Smooth muscle cell (in vitro differentiated cells): ENCODE measurements around the gene SNX24. TPM values are rescaled to one million over a fixed set of nuclear protein-coding genes. Genes with fewer than 3 reads are reported as not detected.

Experiments used
- DNase-seq: peaks from one replicate; lab custom pipeline; 2025; ENCODE audit not compliant: unreplicated experiment; lab: John Stamatoyannopoulos, UW
- H2AFZ ChIP-seq: fragments of 200-600 bp; sonication (generic); 2 replicates; pipeline ENCODE4 v1.6.0; 2016; ENCODE audit warnings: antibody characterized with exemption, low read depth, mild to moderate bottlenecking
- H3F3A ChIP-seq: fragments of 200-600 bp; sonication (generic); 2 replicates; pipeline ENCODE4 v1.6.0; 2017; ENCODE audit warnings: antibody characterized with exemption, low read depth
- H3K27ac ChIP-seq: fragments of 200-600 bp; sonication (generic); 2 replicates; pipeline ENCODE4 v1.5.1; 2016; ENCODE audit warnings: low read depth, mild to moderate bottlenecking
- H3K27me3 ChIP-seq: fragments of 200-600 bp; sonication (generic); 2 replicates; pipeline ENCODE4 v1.6.1; 2016; ENCODE audit warnings: low read depth, mild to moderate bottlenecking
- H3K36me3 ChIP-seq: fragments of 200-600 bp; sonication (generic); 2 replicates; pipeline ENCODE4 v1.5.1; 2016; ENCODE audit warnings: low read depth
- H3K4me1 ChIP-seq: fragments of 200-600 bp; sonication (generic); 2 replicates; pipeline ENCODE4 v1.5.1; 2016; ENCODE audit warnings: low read depth
- H3K4me2 ChIP-seq: fragments of 200-600 bp; sonication (generic); 2 replicates; pipeline ENCODE4 v1.6.0; 2016; ENCODE audit warnings: mild to moderate bottlenecking
- H3K4me3 ChIP-seq: fragments of 200-600 bp; sonication (generic); 2 replicates; pipeline ENCODE4 v1.5.1; 2016; ENCODE audit warnings: mild to moderate bottlenecking
- H3K79me2 ChIP-seq: fragments of 200-600 bp; sonication (generic); 2 replicates; pipeline ENCODE4 v1.6.0; 2016; ENCODE audit warnings: low read depth, mild to moderate bottlenecking
- H3K9ac ChIP-seq: fragments of 200-600 bp; sonication (generic); 2 replicates; pipeline ENCODE4 v1.6.0; 2016; ENCODE audit warnings: low read depth
- H3K9me3 ChIP-seq: fragments of 200-600 bp; sonication (generic); replicated peaks from 2 replicates; pipeline ENCODE4 v1.5.1; 2016; ENCODE audit warnings: low read depth
- H4K20me1 ChIP-seq: fragments of 200-600 bp; sonication (generic); 2 replicates; pipeline ENCODE4 v1.6.0; 2016; ENCODE audit warnings: low read depth
- WGBS: methylation state at CpG from one replicate; pipeline ENCODE4 v1.1.7; 2016; ENCODE audit warnings: low lambda C conversion rate; 5-methylcytosine and 5-hydroxymethylcytosine counted together
- polyA plus RNA-seq: library from polyadenylated mRNA; unstranded; fragments of >200 nt; fragmentation: Nextera tagmentation; extraction: Ambion mirVana; gene quantifications from 2 replicates; pipeline ENCODE4 v1.2.1, GENCODE V29; 2016
- total RNA-seq: library from RNA; depleted of rRNA; stranded (reverse); fragments of >200 nt; gene quantifications from 2 replicates; pipeline ENCODE4 v1.2.3, GENCODE V29; 2014
- TF ChIP-seq, protein P1 (sequence below): fragments of 200-600 bp; sonication (generic); IDR thresholded peaks from 2 replicates; pipeline ENCODE4 v1.5.1; 2017; ENCODE audit warnings: borderline replicate concordance, mild to moderate bottlenecking, antibody characterized with exemption; ENCODE audit not compliant: insufficient read depth, poor library complexity, severe bottlenecking

The SNX24 gene
- total and polyA plus RNA-seq, 2 experiments from 2014 or later, result 15.3 to 44.9 TPM

DNA sequence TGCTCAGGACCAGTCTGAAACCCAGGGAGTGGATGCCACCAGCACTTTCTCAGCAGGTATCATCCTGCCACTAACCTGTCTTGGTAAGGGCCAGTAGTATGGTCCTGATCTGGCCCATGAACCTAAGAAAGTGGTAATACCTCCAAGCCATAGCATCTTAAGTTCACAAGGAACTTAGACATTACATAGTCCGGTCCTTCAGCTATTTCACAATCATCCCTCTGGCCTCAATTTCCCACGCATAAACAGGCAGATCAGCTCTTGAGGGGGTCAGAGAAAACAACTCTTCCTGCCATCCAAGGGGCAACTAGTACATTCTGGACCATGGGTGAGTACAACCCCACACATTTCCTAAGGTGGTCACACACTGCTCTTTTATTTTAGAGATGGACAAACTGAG, 102.9 kb downstream of the SNX24 start:
- TF ChIP-seq, protein P1, sequence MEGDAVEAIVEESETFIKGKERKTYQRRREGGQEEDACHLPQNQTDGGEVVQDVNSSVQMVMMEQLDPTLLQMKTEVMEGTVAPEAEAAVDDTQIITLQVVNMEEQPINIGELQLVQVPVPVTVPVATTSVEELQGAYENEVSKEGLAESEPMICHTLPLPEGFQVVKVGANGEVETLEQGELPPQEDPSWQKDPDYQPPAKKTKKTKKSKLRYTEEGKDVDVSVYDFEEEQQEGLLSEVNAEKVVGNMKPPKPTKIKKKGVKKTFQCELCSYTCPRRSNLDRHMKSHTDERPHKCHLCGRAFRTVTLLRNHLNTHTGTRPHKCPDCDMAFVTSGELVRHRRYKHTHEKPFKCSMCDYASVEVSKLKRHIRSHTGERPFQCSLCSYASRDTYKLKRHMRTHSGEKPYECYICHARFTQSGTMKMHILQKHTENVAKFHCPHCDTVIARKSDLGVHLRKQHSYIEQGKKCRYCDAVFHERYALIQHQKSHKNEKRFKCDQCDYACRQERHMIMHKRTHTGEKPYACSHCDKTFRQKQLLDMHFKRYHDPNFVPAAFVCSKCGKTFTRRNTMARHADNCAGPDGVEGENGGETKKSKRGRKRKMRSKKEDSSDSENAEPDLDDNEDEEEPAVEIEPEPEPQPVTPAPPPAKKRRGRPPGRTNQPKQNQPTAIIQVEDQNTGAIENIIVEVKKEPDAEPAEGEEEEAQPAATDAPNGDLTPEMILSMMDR, result no peak
- Histone ChIP-seq H3K9ac (no peak overlapping the region), H2AFZ (no peak overlapping the region), H3K27me3 (no peaks in the 10 kb centered on the region), H4K20me1 (peaks cover 11% of the 10 kb centered on the region), H3K36me3 (no peaks in the 10 kb centered on the region), H3F3A (no peaks in the 10 kb centered on the region), H3K4me3 (no peak overlapping the region), H3K4me2 (no peak overlapping the region), H3K27ac (no peak overlapping the region), H3K9me3 (no peaks in the 10 kb centered on the region), H3K79me2 (no peaks in the 10 kb centered on the region), H3K4me1 (no peaks in the 10 kb centered on the region)
- 98% methylated on average over 2 of the region's 2 CpGs for WGBS
- DNase-seq, result no peak

DNA sequence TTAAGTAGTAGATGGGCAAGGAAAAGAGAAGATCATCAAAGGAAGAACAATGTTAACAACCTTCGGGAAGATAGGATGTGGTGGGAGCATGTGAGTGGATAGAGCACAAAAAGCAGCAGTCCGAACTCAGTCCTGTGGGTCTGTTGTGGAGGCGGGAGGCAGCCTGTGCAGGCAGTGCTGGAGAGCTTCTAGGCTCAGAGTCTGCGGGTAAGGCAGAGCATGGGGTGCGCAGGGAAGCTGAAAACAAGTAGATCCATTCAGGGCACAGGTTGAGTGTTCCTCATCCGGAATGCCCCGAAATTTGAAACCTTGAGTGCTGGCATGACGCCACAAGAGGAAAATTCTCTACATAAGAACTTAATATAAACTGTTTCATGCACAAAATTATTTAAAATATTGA, 106.2 kb downstream of the SNX24 start:
- Histone ChIP-seq H3K9me3 (no peaks in the 10 kb centered on the region), H3K79me2 (no peaks in the 10 kb centered on the region), H3K27ac (no peak overlapping the region), H3K36me3 (no peaks in the 10 kb centered on the region), H3K4me2 (no peak overlapping the region), H3K27me3 (no peaks in the 10 kb centered on the region), H3K9ac (no peak overlapping the region), H3K4me1 (no peaks in the 10 kb centered on the region), H3F3A (no peaks in the 10 kb centered on the region), H4K20me1 (no peaks in the 10 kb centered on the region), H2AFZ (no peak overlapping the region), H3K4me3 (no peak overlapping the region)
- no peak for DNase-seq
- 90% methylated on average over 8 of the region's 8 CpGs for WGBS
- TF ChIP-seq, protein P1, result no peak

GRCh38 chr5:122954719-122955118, 109.3 kb downstream of the SNX24 start:
- no peak overlapping the region for H3K9ac ChIP-seq
- no peak for DNase-seq
- H3K36me3 ChIP-seq, result peaks cover 6% of the 10 kb centered on the region

GRCh38 chr5:122957457-122957856, 112.0 kb downstream of the SNX24 start:
- H3K79me2 ChIP-seq, result peaks cover 11% of the 10 kb centered on the region
- H3F3A ChIP-seq, result no peaks in the 10 kb centered on the region
- H3K4me1 ChIP-seq, result peaks cover 7% of the 10 kb centered on the region
- no peak for DNase-seq
- H3K36me3 ChIP-seq, result peaks cover 6% of the 10 kb centered on the region
- TF ChIP-seq, protein P1, result no peak
- H3K9me3 ChIP-seq, result no peaks in the 10 kb centered on the region
- H3K4me3 ChIP-seq, result no peak overlapping the region
- H3K27me3 ChIP-seq, result no peaks in the 10 kb centered on the region
- H3K27ac ChIP-seq, result no peak overlapping the region
- no peak overlapping the region for H3K9ac ChIP-seq
- no peak overlapping the region for H2AFZ ChIP-seq
- H3K4me2 ChIP-seq, result no peak overlapping the region
- peaks cover 4% of the 10 kb centered on the region for H4K20me1 ChIP-seq

More at GRCh38 chr5:122954719-122955118, 109.3 kb downstream of the SNX24 start:
- no peaks in the 10 kb centered on the region for H3K4me1 ChIP-seq
- TF ChIP-seq, protein P1, result no peak
- H3F3A ChIP-seq, result no peaks in the 10 kb centered on the region
- H3K27ac ChIP-seq, result no peak overlapping the region
- H3K4me3 ChIP-seq, result no peak overlapping the region
- no peaks in the 10 kb centered on the region for H3K27me3 ChIP-seq
- H3K4me2 ChIP-seq, result no peak overlapping the region
- H3K79me2 ChIP-seq, result peaks cover 11% of the 10 kb centered on the region
- no peaks in the 10 kb centered on the region for H3K9me3 ChIP-seq
- no peak overlapping the region for H2AFZ ChIP-seq
- H4K20me1 ChIP-seq, result no peaks in the 10 kb centered on the region
